ENCODE data around the gene SPG21. TPM values are rescaled to one million over a fixed set of nuclear protein-coding genes. Genes with fewer than 3 reads are reported as not detected.

Gene SPG21
- total RNA-seq, 1 experiment from 2014 or later: 66.6 TPM

GRCh38 chr15:64981812-64982431 lies 7.8 kb downstream of the SPG21 start:
- Mint-ChIP-seq H3K4me3 (no peak overlapping the region), H3K27ac (no peak overlapping the region), H3K4me1 (peaks cover 29 to 34% of the 10 kb centered on the region in 2 experiments), H3K27me3 (ENCODE audit: low read depth) (no peaks in the 10 kb centered on the region), H3K36me3 (ENCODE audit: insufficient read depth in 1 of 3, low read depth in 3 of 3) (peaks cover 4 to 29% (median 9%) of the 10 kb centered on the region in 3 experiments; a peak in 5 of 7 replicates), H3K9me3 (no peaks in the 10 kb centered on the region)
- no peaks in the 10 kb centered on the region for H3K9me3 ChIP-seq (ENCODE audit: control insufficient read depth, low read depth, low read length)
- H3K79me2 ChIP-seq (ENCODE audit: insufficient read depth, low read length): no peaks in the 10 kb centered on the region
- no peak overlapping the region for H3K56ac ChIP-seq (ENCODE audit: insufficient read length, low read depth, low read length)
- no peak overlapping the region for H3K14ac ChIP-seq (ENCODE audit: insufficient read depth, low read length)
- H3K4me2 ChIP-seq (ENCODE audit: insufficient read depth, insufficient read length, low read length): no peak overlapping the region
- H3K27me3 ChIP-seq (ENCODE audit: insufficient read depth, low read length): no peaks in the 10 kb centered on the region
- H2BK120ac ChIP-seq (ENCODE audit: low read depth, low read length, poor library complexity, severe bottlenecking): no peak overlapping the region
- H3K4ac ChIP-seq (ENCODE audit: low read depth, low read length): no peak overlapping the region
- no peak overlapping the region for H2BK5ac ChIP-seq (ENCODE audit: insufficient read length, low read length)
- H4K8ac ChIP-seq (replicated peaks; ENCODE audit: insufficient read length, low read depth, low read length): no peak overlapping the region
- no peak overlapping the region for H2BK12ac ChIP-seq (ENCODE audit: insufficient read length, low read depth, low read length)
- H2BK15ac ChIP-seq (ENCODE audit: low read depth, low read length): no peak overlapping the region
- no peak overlapping the region for H4K5ac ChIP-seq (ENCODE audit: insufficient read length, low read depth, low read length)
- H2AK5ac ChIP-seq (ENCODE audit: insufficient read length, low read length): no peak overlapping the region
- H3K27ac ChIP-seq (ENCODE audit: insufficient read length, low read depth, low read length): no peak overlapping the region
- no peak overlapping the region for H3K9ac ChIP-seq (ENCODE audit: extremely low read depth, insufficient read length, low read length)
- H4K20me1 ChIP-seq (ENCODE audit: control insufficient read depth, insufficient read depth, insufficient read length): no peaks in the 10 kb centered on the region
- H3T11ph ChIP-seq (ENCODE audit: low read length): no peak overlapping the region
- TF ChIP-seq CTCF (conservative IDR thresholded peaks at IDR 0.05): no peak
- no peak overlapping the region for H3K23ac ChIP-seq (ENCODE audit: insufficient read length, low read depth, low read length)
- no peak overlapping the region for H3K18ac ChIP-seq (ENCODE audit: insufficient read length, low read depth, low read length)
- DNase-seq: no peak
- WGBS (ENCODE audit: extremely low coverage, insufficient read length, low lambda C conversion rate): no CpG with 5 or more reads among the region's 6 CpGs
- no peak overlapping the region for H2BK20ac ChIP-seq (ENCODE audit: low read depth, low read length, poor library complexity, severe bottlenecking)
- no peaks in the 10 kb centered on the region for H3K79me1 ChIP-seq (ENCODE audit: insufficient read depth, low read depth, low read length, poor library complexity, severe bottlenecking)
- H4K91ac ChIP-seq (ENCODE audit: insufficient read length, low read depth, low read length): no peak overlapping the region
- no peaks in the 10 kb centered on the region for H3K23me2 ChIP-seq (ENCODE audit: insufficient read length, low read depth, low read length, poor library complexity, severe bottlenecking)
- peaks cover 3% of the 10 kb centered on the region; the same call in 1 of the 2 replicates for H3K4me1 ChIP-seq (ENCODE audit: insufficient read depth, low read length)
- no peak overlapping the region for H2AFZ ChIP-seq (ENCODE audit: low read length)
